Activated T-helper 2 cell treated with anti-CD3 and anti-CD28 coated beads, Interferon-gamma antibody, Interleukin-2, Interleukin-4, amounts not matched to agents 10 μg/mL and 5 μg/mL and 100 μg/mL, durations not matched to agents 14 hours and 24 hours and 36 hours (primary cell): ENCODE measurements around the gene MSH3. TPM values are rescaled to one million over a fixed set of nuclear protein-coding genes. Genes with fewer than 3 reads are reported as not detected.

Experiments used
- DNase-seq: peaks from one replicate; pipeline ENCODE4 v3.0.0; 2021; ENCODE audit warnings: low spot score
- H3K27ac Mint-ChIP-seq: one replicate; pipeline ENCODE4 v1.8.0; 2021; ENCODE audit warnings: mixed read lengths
- H3K27me3 Mint-ChIP-seq: one replicate; pipeline ENCODE4 v1.8.0; 2021; ENCODE audit warnings: low read depth, mixed read lengths
- H3K36me3 Mint-ChIP-seq: one replicate; pipeline ENCODE4 v1.8.0; 2021; ENCODE audit warnings: low read depth, mixed read lengths
- H3K4me1 Mint-ChIP-seq: one replicate; pipeline ENCODE4 v1.8.0; 2021; ENCODE audit warnings: low read depth, mixed read lengths
- H3K4me3 Mint-ChIP-seq: one replicate; pipeline ENCODE4 v1.8.0; 2021; ENCODE audit warnings: low read depth, mild to moderate bottlenecking, moderate library complexity, mixed read lengths
- H3K9me3 Mint-ChIP-seq: one replicate; pipeline ENCODE4 v1.8.0; 2021; ENCODE audit warnings: mixed read lengths
- intact Hi-C: fragments of 100-400 bp; cut with micrococcal nuclease; formaldehyde crosslinking; loops from one replicate; pipeline ENCODE4 v1.15.1; 2023
- total RNA-seq: library from RNA; stranded (reverse); gene quantifications from 2 replicates; pipeline ENCODE4 v1.2.3, GENCODE V29; 2022

MSH3 gene
- total RNA-seq, 1 donor from 2014 or later, result 20.6 TPM

- intact Hi-C loops, result loop anchor here (10.0 kb wide), 1 partner anchor 456 kb away; the partner anchor contains the start of gene ZFYVE16
- Mint-ChIP-seq H3K27me3 (no peaks in the 10 kb centered on the region), H3K27ac (no peak overlapping the region), H3K36me3 (peaks cover 57% of the 10 kb centered on the region), H3K9me3 (peaks cover 25% of the 10 kb centered on the region), H3K4me3 (no peak overlapping the region), H3K4me1 (peaks cover 35% of the 10 kb centered on the region)
- no peak for DNase-seq
Observed at GRCh38 chr5:80860924-80861613, 206.6 kb downstream of the MSH3 start.

GRCh38 chr5:80863708-80864107 lies 209.3 kb downstream of the MSH3 start:
- H3K27ac Mint-ChIP-seq, result no peak overlapping the region
- no peak for DNase-seq
- H3K36me3 Mint-ChIP-seq, result peaks cover 57% of the 10 kb centered on the region
- H3K9me3 Mint-ChIP-seq, result peaks cover 11% of the 10 kb centered on the region
- no peaks in the 10 kb centered on the region for H3K27me3 Mint-ChIP-seq
- no peak overlapping the region for H3K4me3 Mint-ChIP-seq
- peaks cover 55% of the 10 kb centered on the region for H3K4me1 Mint-ChIP-seq
- intact Hi-C loops, result loop anchor here (2.0 to 10.0 kb wide), 3 partner anchors 21 to 459 kb away; partner anchors contain the start of gene ZFYVE16

GRCh38 chr5:80864109-80864508 lies 209.7 kb downstream of the MSH3 start:
- intact Hi-C loops, result loop anchor here (2.0 to 10.0 kb wide), 3 partner anchors 21 to 459 kb away; partner anchors contain the start of gene ZFYVE16
- H3K36me3 Mint-ChIP-seq, result peaks cover 58% of the 10 kb centered on the region
- H3K27me3 Mint-ChIP-seq, result no peaks in the 10 kb centered on the region
- peaks cover 9% of the 10 kb centered on the region for H3K9me3 Mint-ChIP-seq
- H3K4me3 Mint-ChIP-seq, result no peak overlapping the region
- no peak for DNase-seq
- H3K4me1 Mint-ChIP-seq, result peaks cover 57% of the 10 kb centered on the region
- peak overlapping the region; percentile 26 for H3K27ac Mint-ChIP-seq

GRCh38 chr5:80864706-80865435 lies 210.4 kb downstream of the MSH3 start:
- H3K4me1 Mint-ChIP-seq, result peaks cover 60% of the 10 kb centered on the region
- no peak for DNase-seq
- H3K4me3 Mint-ChIP-seq, result peak overlapping the region; percentile 27

GRCh38 chr5:80865551-80865950 lies 211.1 kb downstream of the MSH3 start:
- DNase-seq, result no peak
- Mint-ChIP-seq H3K27me3 (no peaks in the 10 kb centered on the region), H3K9me3 (peaks cover 7% of the 10 kb centered on the region), H3K4me3 (no peak overlapping the region), H3K27ac (no peak overlapping the region), H3K36me3 (peaks cover 58% of the 10 kb centered on the region), H3K4me1 (peaks cover 56% of the 10 kb centered on the region)
- intact Hi-C loops, result loop anchor here (1.0 to 10.0 kb wide), 5 partner anchors 19 to 461 kb away; partner anchors contain the start of gene ZFYVE16

More at GRCh38 chr5:80864706-80865435, 210.4 kb downstream of the MSH3 start:
- H3K27ac Mint-ChIP-seq, result peak overlapping the region; percentile 34
- H3K9me3 Mint-ChIP-seq, result peaks cover 9% of the 10 kb centered on the region
- intact Hi-C loops, result loop anchor here (1.0 to 10.0 kb wide), 5 partner anchors 20 to 460 kb away; partner anchors contain the start of gene ZFYVE16
- H3K36me3 Mint-ChIP-seq, result peaks cover 58% of the 10 kb centered on the region
- H3K27me3 Mint-ChIP-seq, result no peaks in the 10 kb centered on the region

GRCh38 chr5:80866371-80866770 lies 211.9 kb downstream of the MSH3 start:
- H3K27me3 Mint-ChIP-seq, result no peaks in the 10 kb centered on the region
- no peak for DNase-seq
- H3K4me1 Mint-ChIP-seq, result peaks cover 54% of the 10 kb centered on the region
- H3K36me3 Mint-ChIP-seq, result peaks cover 54% of the 10 kb centered on the region
- H3K9me3 Mint-ChIP-seq, result peaks cover 7% of the 10 kb centered on the region
- no peak overlapping the region for H3K4me3 Mint-ChIP-seq
- intact Hi-C loops, result loop anchor here (10.0 kb wide), 1 partner anchor 462 kb away; the partner anchor contains the start of gene ZFYVE16
- H3K27ac Mint-ChIP-seq, result peak overlapping the region; percentile 33

- H3K4me1 Mint-ChIP-seq, result peaks cover 60% of the 10 kb centered on the region
- peaks cover 59% of the 10 kb centered on the region for H3K36me3 Mint-ChIP-seq
- H3K27me3 Mint-ChIP-seq, result no peaks in the 10 kb centered on the region
- intact Hi-C loops, result loop anchor here (10.0 kb wide), 1 partner anchor 462 kb away; the partner anchor contains the start of gene ZFYVE16
- peak overlapping the region; percentile 69 for H3K27ac Mint-ChIP-seq
- H3K9me3 Mint-ChIP-seq, result peaks cover 11% of the 10 kb centered on the region
- no peak overlapping the region for H3K4me3 Mint-ChIP-seq
- no peak for DNase-seq
Observed at GRCh38 chr5:80867233-80867632, 212.8 kb downstream of the MSH3 start.

- no peak overlapping the region for H3K27ac Mint-ChIP-seq
- peaks cover 74% of the 10 kb centered on the region for H3K36me3 Mint-ChIP-seq
- peaks cover 11% of the 10 kb centered on the region for H3K9me3 Mint-ChIP-seq
- peaks cover 42% of the 10 kb centered on the region for H3K4me1 Mint-ChIP-seq
- intact Hi-C loops, result loop anchor here (2.0 kb wide), 2 partner anchors 92 to 116 kb away; no protein-coding TSS in a partner anchor
- no peak for DNase-seq
- no peak overlapping the region for H3K4me3 Mint-ChIP-seq
- no peaks in the 10 kb centered on the region for H3K27me3 Mint-ChIP-seq
Observed at GRCh38 chr5:80870442-80870841, 216.0 kb downstream of the MSH3 start.

- no peak overlapping the region for H3K4me3 Mint-ChIP-seq
- H3K9me3 Mint-ChIP-seq, result peaks cover 9% of the 10 kb centered on the region
- DNase-seq, result no peak
- H3K4me1 Mint-ChIP-seq, result peaks cover 35% of the 10 kb centered on the region
- intact Hi-C loops, result loop anchor here (2.0 kb wide), 2 partner anchors 91 to 117 kb away; no protein-coding TSS in a partner anchor
- peak overlapping the region; percentile 89 for H3K27ac Mint-ChIP-seq
- H3K36me3 Mint-ChIP-seq, result peaks cover 70% of the 10 kb centered on the region
- H3K27me3 Mint-ChIP-seq, result no peaks in the 10 kb centered on the region
Observed at GRCh38 chr5:80871541-80871961, 217.1 kb downstream of the MSH3 start.

- no peak overlapping the region for H3K27ac Mint-ChIP-seq
- H3K4me1 Mint-ChIP-seq, result peaks cover 20% of the 10 kb centered on the region
- no peaks in the 10 kb centered on the region for H3K27me3 Mint-ChIP-seq
- DNase-seq, result no peak
- intact Hi-C loops, result no loop called here
- H3K4me3 Mint-ChIP-seq, result no peak overlapping the region
- peaks cover 5% of the 10 kb centered on the region for H3K9me3 Mint-ChIP-seq
- H3K36me3 Mint-ChIP-seq, result peaks cover 59% of the 10 kb centered on the region
Observed at GRCh38 chr5:80874162-80874561, 219.7 kb downstream of the MSH3 start.

GRCh38 chr5:80877592-80877991 lies 223.1 kb downstream of the MSH3 start:
- H3K27ac Mint-ChIP-seq, result no peak overlapping the region
- H3K27me3 Mint-ChIP-seq, result no peaks in the 10 kb centered on the region
- DNase-seq, result no peak
- no peaks in the 10 kb centered on the region for H3K9me3 Mint-ChIP-seq
- intact Hi-C loops, result no loop called here
- peaks cover 52% of the 10 kb centered on the region for H3K36me3 Mint-ChIP-seq
- no peak overlapping the region for H3K4me3 Mint-ChIP-seq
- peaks cover 5% of the 10 kb centered on the region for H3K4me1 Mint-ChIP-seq

GRCh38 chr5:80881726-80882125 lies 227.3 kb downstream of the MSH3 start:
- H3K4me1 Mint-ChIP-seq, result peaks cover 21% of the 10 kb centered on the region
- H3K4me3 Mint-ChIP-seq, result no peak overlapping the region
- DNase-seq, result no peak
- H3K36me3 Mint-ChIP-seq, result peaks cover 24% of the 10 kb centered on the region
- H3K27me3 Mint-ChIP-seq, result no peaks in the 10 kb centered on the region
- no peak overlapping the region for H3K27ac Mint-ChIP-seq
- intact Hi-C loops, result no loop called here
- H3K9me3 Mint-ChIP-seq, result no peaks in the 10 kb centered on the region
